GM23338 (cell line): ENCODE results near the gene FHIT. TPM values are rescaled to one million over a fixed set of nuclear protein-coding genes. Genes with fewer than 3 reads are reported as not detected.

Source experiments
- ATAC-seq: fragments of 200-7000 bp; cut with Tn5 transposase; 3 replicates; pipeline ENCODE4 v1.9.1; 2020
- DNase-seq: peaks from one replicate; pipeline ENCODE4 v3.0.0-alpha.2; 2015; ENCODE audit warnings: low spot score
- H2AFZ ChIP-seq: fragments of 200-600 bp; sonication (generic); 2 replicates; pipeline ENCODE4 v1.8.0; 2016; ENCODE audit warnings: antibody characterized with exemption, mild to moderate bottlenecking, moderate library complexity
- H3F3A ChIP-seq: fragments of 200-600 bp; sonication (generic); replicated peaks from 2 replicates; pipeline ENCODE4 v1.8.0; 2017; ENCODE audit warnings: antibody characterized with exemption, mixed run types, low read depth
- H3K27ac ChIP-seq: fragments of 200-600 bp; sonication (generic); 2 replicates; pipeline ENCODE4 v1.6.1; 2016; ENCODE audit warnings: low read depth
- H3K27me3 ChIP-seq: fragments of 200-600 bp; sonication (generic); 2 replicates; pipeline ENCODE4 v1.8.0; 2016; ENCODE audit warnings: mild to moderate bottlenecking, mixed run types, moderate library complexity; ENCODE audit not compliant: insufficient read depth
- H3K36me3 ChIP-seq: fragments of 200-600 bp; sonication (generic); 2 replicates; pipeline ENCODE4 v1.8.0; 2016; ENCODE audit warnings: mild to moderate bottlenecking; ENCODE audit not compliant: insufficient read depth
- H3K4me1 ChIP-seq: fragments of 200-600 bp; sonication (generic); 2 replicates; pipeline ENCODE4 v1.8.0; 2016; ENCODE audit warnings: mild to moderate bottlenecking, moderate library complexity; ENCODE audit not compliant: insufficient read depth
- H3K4me2 ChIP-seq: fragments of 200-600 bp; sonication (generic); 2 replicates; pipeline ENCODE4 v1.7.1; 2017; ENCODE audit warnings: mixed run types
- H3K4me3 ChIP-seq: fragments of 200-600 bp; sonication (generic); 2 replicates; pipeline ENCODE4 v1.6.1; 2016; ENCODE audit warnings: mixed run types
- H3K79me2 ChIP-seq: fragments of 200-600 bp; sonication (generic); replicated peaks from 2 replicates; pipeline ENCODE4 v1.8.0; 2017; ENCODE audit warnings: mild to moderate bottlenecking; ENCODE audit not compliant: insufficient read depth
- H3K9me2 ChIP-seq: fragments of 200-600 bp; sonication (generic); 2 replicates; pipeline ENCODE4 v1.8.0; 2017; ENCODE audit not compliant: insufficient read depth
- H4K20me1 ChIP-seq: fragments of 200-600 bp; sonication (generic); replicated peaks from 2 replicates; pipeline ENCODE4 v1.8.0; 2017; ENCODE audit warnings: mild to moderate bottlenecking; ENCODE audit not compliant: insufficient read depth
- H3K27ac Mint-ChIP-seq: 2 replicates; pipeline ENCODE4 v1.8.0; 2020; ENCODE audit warnings: inconsistent platforms, mild to moderate bottlenecking, moderate library complexity, mixed read lengths
- H3K27me3 Mint-ChIP-seq: 3 replicates; pipeline ENCODE4 v1.8.0; 2022; ENCODE audit warnings: low read depth, mild to moderate bottlenecking, moderate library complexity, mixed read lengths, inconsistent platforms; ENCODE audit not compliant: insufficient read depth, poor library complexity
- H3K36me3 Mint-ChIP-seq: 3 replicates; pipeline ENCODE4 v1.8.0; 2021; ENCODE audit warnings: low read depth, mild to moderate bottlenecking, inconsistent platforms, moderate library complexity, mixed read lengths
- H3K4me1 Mint-ChIP-seq: 3 replicates; pipeline ENCODE4 v1.8.0; 2020; ENCODE audit warnings: mild to moderate bottlenecking, inconsistent platforms, mixed read lengths
- H3K4me3 Mint-ChIP-seq: 3 replicates; pipeline ENCODE4 v1.8.0; 2021; ENCODE audit warnings: moderate library complexity, mild to moderate bottlenecking, inconsistent platforms, mixed read lengths
- H3K9me3 Mint-ChIP-seq: 3 replicates; pipeline ENCODE4 v1.8.0; 2020; ENCODE audit warnings: moderate library complexity, mild to moderate bottlenecking, inconsistent platforms, mixed read lengths
- EZH2 ChIP-seq: fragments of 200-600 bp; sonication (generic); IDR thresholded peaks from one replicate; pipeline ENCODE4 v1.8.0; 2017; ENCODE audit warnings: antibody characterized with exemption, mild to moderate bottlenecking, low read depth; ENCODE audit not compliant: unreplicated experiment
- EZH2phosphoT487 ChIP-seq: fragments of 200-600 bp; sonication (generic); IDR thresholded peaks from one replicate; pipeline ENCODE4 v1.8.1; 2018; ENCODE audit warnings: antibody characterized with exemption; ENCODE audit not compliant: unreplicated experiment
- NANOG ChIP-seq: IDR thresholded peaks from 2 replicates; pipeline ENCODE4 v1.6.1; 2016; ENCODE audit warnings: antibody characterized with exemption, borderline replicate concordance
- POLR2AphosphoS5 ChIP-seq: IDR thresholded peaks from 2 replicates; pipeline ENCODE4 v1.6.1; 2016; ENCODE audit warnings: antibody characterized with exemption, low read depth
- STAT1 ChIP-seq: IDR thresholded peaks from one replicate; pipeline ENCODE4 v1.6.1; 2016; ENCODE audit warnings: antibody characterized with exemption; ENCODE audit not compliant: unreplicated experiment
- ZNF114 ChIP-seq: fragments of 250-450 bp; sonication (Bioruptor Pico); IDR thresholded peaks from 2 replicates; pipeline ENCODE4 v1.5.0; 2020; ENCODE audit warnings: mild to moderate bottlenecking, moderate library complexity
- ZNF331 ChIP-seq: fragments of 250-450 bp; sonication (Bioruptor Pico); IDR thresholded peaks from 2 replicates; pipeline ENCODE4 v1.5.0; 2020; ENCODE audit warnings: low read depth, mild to moderate bottlenecking, moderate library complexity
- polyA plus RNA-seq: library from polyadenylated mRNA; unstranded; fragments of >200 nt; fragmentation: Nextera tagmentation; extraction: Ambion mirVana; gene quantifications from 2 replicates; pipeline ENCODE4 v1.2.1, GENCODE V29; 2016
- total RNA-seq: library from RNA; depleted of rRNA; stranded (reverse); fragments of >200 nt; shearing (Covaris generic); gene quantifications from 2 replicates; pipeline ENCODE4 v1.2.3, GENCODE V29; 2014
- TF ChIP-seq, protein P1 (sequence below): fragments of 250-450 bp; sonication (Bioruptor Pico); IDR thresholded peaks from 2 replicates; pipeline ENCODE4 v1.5.0; 2020; ENCODE audit warnings: mild to moderate bottlenecking, moderate library complexity
- TF ChIP-seq, protein P2 (sequence below): IDR thresholded peaks from one replicate; pipeline ENCODE4 v1.6.1; 2018; ENCODE audit warnings: antibody characterized with exemption; ENCODE audit not compliant: unreplicated experiment
- TF ChIP-seq, protein P3 (sequence below), 2 experiments: fragments of 200-600 bp in 1 of 2; sonication (generic) in 1 of 2; conservative IDR thresholded peaks; 2 replicates each; pipeline versions ENCODE4 v1.5.1 to v1.6.1; 2016 to 2017; ENCODE audit warnings: antibody characterized with exemption in 2 of 2, low read depth in 2 of 2, mild to moderate bottlenecking in 2 of 2, moderate library complexity in 1 of 2

Gene FHIT
- total and polyA plus RNA-seq, 2 experiments from 2014 or later = 3.0 to 8.3 TPM

DNA sequence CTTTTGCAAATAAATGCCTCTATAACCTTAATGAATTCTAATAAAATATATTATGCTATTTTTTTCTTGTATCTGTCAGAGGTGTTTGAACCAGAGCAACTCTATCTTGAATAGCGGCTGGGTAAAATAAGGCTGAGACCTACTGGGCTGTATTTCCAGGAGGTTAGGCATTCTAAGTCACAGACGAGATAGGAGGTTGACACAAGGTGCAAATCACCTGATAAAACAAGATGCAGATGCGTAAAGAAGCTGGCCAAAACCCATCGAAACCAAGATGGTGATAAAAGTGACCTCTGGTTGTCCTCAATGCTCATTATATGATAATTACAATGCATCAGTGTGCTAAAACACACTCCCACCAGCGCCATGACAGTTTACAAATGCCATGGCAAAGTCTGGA, 990.7 kb downstream of the FHIT start (continued):
- TF ChIP-seq, protein P1, sequence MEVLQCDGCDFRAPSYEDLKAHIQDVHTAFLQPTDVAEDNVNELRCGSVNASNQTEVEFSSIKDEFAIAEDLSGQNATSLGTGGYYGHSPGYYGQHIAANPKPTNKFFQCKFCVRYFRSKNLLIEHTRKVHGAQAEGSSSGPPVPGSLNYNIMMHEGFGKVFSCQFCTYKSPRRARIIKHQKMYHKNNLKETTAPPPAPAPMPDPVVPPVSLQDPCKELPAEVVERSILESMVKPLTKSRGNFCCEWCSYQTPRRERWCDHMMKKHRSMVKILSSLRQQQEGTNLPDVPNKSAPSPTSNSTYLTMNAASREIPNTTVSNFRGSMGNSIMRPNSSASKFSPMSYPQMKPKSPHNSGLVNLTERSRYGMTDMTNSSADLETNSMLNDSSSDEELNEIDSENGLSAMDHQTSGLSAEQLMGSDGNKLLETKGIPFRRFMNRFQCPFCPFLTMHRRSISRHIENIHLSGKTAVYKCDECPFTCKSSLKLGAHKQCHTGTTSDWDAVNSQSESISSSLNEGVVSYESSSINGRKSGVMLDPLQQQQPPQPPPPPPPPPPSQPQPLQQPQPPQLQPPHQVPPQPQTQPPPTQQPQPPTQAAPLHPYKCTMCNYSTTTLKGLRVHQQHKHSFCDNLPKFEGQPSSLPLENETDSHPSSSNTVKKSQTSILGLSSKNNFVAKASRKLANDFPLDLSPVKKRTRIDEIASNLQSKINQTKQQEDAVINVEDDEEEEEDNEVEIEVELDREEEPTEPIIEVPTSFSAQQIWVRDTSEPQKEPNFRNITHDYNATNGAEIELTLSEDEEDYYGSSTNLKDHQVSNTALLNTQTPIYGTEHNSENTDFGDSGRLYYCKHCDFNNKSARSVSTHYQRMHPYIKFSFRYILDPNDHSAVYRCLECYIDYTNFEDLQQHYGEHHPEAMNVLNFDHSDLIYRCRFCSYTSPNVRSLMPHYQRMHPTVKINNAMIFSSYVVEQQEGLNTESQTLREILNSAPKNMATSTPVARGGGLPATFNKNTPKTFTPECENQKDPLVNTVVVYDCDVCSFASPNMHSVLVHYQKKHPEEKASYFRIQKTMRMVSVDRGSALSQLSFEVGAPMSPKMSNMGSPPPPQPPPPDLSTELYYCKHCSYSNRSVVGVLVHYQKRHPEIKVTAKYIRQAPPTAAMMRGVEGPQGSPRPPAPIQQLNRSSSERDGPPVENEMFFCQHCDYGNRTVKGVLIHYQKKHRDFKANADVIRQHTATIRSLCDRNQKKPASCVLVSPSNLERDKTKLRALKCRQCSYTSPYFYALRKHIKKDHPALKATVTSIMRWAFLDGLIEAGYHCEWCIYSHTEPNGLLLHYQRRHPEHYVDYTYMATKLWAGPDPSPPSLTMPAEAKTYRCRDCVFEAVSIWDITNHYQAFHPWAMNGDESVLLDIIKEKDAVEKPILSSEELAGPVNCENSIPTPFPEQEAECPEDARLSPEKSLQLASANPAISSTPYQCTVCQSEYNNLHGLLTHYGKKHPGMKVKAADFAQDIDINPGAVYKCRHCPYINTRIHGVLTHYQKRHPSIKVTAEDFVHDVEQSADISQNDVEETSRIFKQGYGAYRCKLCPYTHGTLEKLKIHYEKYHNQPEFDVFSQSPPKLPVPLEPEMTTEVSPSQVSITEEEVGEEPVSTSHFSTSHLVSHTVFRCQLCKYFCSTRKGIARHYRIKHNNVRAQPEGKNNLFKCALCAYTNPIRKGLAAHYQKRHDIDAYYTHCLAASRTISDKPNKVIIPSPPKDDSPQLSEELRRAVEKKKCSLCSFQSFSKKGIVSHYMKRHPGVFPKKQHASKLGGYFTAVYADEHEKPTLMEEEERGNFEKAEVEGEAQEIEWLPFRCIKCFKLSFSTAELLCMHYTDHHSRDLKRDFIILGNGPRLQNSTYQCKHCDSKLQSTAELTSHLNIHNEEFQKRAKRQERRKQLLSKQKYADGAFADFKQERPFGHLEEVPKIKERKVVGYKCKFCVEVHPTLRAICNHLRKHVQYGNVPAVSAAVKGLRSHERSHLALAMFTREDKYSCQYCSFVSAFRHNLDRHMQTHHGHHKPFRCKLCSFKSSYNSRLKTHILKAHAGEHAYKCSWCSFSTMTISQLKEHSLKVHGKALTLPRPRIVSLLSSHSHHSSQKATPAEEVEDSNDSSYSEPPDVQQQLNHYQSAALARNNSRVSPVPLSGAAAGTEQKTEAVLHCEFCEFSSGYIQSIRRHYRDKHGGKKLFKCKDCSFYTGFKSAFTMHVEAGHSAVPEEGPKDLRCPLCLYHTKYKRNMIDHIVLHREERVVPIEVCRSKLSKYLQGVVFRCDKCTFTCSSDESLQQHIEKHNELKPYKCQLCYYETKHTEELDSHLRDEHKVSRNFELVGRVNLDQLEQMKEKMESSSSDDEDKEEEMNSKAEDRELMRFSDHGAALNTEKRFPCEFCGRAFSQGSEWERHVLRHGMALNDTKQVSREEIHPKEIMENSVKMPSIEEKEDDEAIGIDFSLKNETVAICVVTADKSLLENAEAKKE (CRISPR knock-in tag) = no peak
- TF ChIP-seq, protein P2, sequence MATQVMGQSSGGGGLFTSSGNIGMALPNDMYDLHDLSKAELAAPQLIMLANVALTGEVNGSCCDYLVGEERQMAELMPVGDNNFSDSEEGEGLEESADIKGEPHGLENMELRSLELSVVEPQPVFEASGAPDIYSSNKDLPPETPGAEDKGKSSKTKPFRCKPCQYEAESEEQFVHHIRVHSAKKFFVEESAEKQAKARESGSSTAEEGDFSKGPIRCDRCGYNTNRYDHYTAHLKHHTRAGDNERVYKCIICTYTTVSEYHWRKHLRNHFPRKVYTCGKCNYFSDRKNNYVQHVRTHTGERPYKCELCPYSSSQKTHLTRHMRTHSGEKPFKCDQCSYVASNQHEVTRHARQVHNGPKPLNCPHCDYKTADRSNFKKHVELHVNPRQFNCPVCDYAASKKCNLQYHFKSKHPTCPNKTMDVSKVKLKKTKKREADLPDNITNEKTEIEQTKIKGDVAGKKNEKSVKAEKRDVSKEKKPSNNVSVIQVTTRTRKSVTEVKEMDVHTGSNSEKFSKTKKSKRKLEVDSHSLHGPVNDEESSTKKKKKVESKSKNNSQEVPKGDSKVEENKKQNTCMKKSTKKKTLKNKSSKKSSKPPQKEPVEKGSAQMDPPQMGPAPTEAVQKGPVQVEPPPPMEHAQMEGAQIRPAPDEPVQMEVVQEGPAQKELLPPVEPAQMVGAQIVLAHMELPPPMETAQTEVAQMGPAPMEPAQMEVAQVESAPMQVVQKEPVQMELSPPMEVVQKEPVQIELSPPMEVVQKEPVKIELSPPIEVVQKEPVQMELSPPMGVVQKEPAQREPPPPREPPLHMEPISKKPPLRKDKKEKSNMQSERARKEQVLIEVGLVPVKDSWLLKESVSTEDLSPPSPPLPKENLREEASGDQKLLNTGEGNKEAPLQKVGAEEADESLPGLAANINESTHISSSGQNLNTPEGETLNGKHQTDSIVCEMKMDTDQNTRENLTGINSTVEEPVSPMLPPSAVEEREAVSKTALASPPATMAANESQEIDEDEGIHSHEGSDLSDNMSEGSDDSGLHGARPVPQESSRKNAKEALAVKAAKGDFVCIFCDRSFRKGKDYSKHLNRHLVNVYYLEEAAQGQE = no peak
- TF ChIP-seq POLR2AphosphoS5 (no peak), ZNF331 (no peak)

DNA sequence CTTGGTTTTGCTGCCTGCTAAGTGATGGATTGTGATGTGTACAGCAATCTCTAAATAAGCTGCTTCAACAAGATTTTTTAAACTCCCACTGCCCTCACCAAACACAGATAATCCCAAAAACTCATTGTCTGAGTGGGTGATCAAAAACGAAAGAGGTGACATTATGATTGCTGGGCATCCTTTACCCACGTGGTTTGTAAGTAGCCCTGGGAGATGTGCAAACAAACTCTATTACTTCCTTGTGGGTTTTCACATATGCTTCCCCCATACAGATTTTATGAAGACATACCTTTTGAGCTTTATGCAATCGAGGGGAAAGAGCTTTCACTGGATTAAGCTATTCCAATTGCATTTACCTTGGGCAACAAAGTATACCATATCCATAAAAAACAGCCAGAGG, 1000.4 kb downstream of the FHIT start:
- ATAC-seq = no peak
- Mint-ChIP-seq H3K27me3 (peaks cover 3% of the 10 kb centered on the region), H3K36me3 (peaks cover 9% of the 10 kb centered on the region; the same call in 1 of the 3 replicates), H3K9me3 (peaks cover 15% of the 10 kb centered on the region; the same call in 2 of the 3 replicates), H3K27ac (no peak overlapping the region), H3K4me3 (no peak overlapping the region), H3K4me1 (no peaks in the 10 kb centered on the region; the same call in 2 of the 3 replicates)
- no peak overlapping the region for H2AFZ ChIP-seq
- no peaks in the 10 kb centered on the region for H3K4me1 ChIP-seq
- H3K36me3 ChIP-seq = no peaks in the 10 kb centered on the region
- H3F3A ChIP-seq = no peaks in the 10 kb centered on the region
- H3K27me3 ChIP-seq = no peaks in the 10 kb centered on the region
- no peak overlapping the region for H3K27ac ChIP-seq
- no peak overlapping the region for H3K4me2 ChIP-seq
- H3K4me3 ChIP-seq = no peak overlapping the region
- no peak for DNase-seq
- no peaks in the 10 kb centered on the region for H4K20me1 ChIP-seq
- H3K79me2 ChIP-seq = no peaks in the 10 kb centered on the region
- peaks cover 1% of the 10 kb centered on the region; the same call in 1 of the 2 replicates for H3K9me2 ChIP-seq
- TF ChIP-seq STAT1 (no peak), NANOG (no peak), EZH2 (no peak), EZH2phosphoT487 (no peak), POLR2AphosphoS5 (no peak), ZNF114 (CRISPR knock-in tag) (no peak), ZNF331 (no peak)
- TF ChIP-seq, protein P3, sequence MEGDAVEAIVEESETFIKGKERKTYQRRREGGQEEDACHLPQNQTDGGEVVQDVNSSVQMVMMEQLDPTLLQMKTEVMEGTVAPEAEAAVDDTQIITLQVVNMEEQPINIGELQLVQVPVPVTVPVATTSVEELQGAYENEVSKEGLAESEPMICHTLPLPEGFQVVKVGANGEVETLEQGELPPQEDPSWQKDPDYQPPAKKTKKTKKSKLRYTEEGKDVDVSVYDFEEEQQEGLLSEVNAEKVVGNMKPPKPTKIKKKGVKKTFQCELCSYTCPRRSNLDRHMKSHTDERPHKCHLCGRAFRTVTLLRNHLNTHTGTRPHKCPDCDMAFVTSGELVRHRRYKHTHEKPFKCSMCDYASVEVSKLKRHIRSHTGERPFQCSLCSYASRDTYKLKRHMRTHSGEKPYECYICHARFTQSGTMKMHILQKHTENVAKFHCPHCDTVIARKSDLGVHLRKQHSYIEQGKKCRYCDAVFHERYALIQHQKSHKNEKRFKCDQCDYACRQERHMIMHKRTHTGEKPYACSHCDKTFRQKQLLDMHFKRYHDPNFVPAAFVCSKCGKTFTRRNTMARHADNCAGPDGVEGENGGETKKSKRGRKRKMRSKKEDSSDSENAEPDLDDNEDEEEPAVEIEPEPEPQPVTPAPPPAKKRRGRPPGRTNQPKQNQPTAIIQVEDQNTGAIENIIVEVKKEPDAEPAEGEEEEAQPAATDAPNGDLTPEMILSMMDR (conservative IDR thresholded peaks at IDR 0.05; ENCODE audit: low read depth in 2 of 2) = no peak
